Gastroesophageal sphincter (tissue), 4 donors: ENCODE results near the gene MINDY4. TPM values are rescaled to one million over a fixed set of nuclear protein-coding genes. Genes with fewer than 3 reads are reported as not detected.

Experiments used
- ATAC-seq: fragments of 150-250 bp; one replicate; pipeline ENCODE4 v1.9.1; 2016; ENCODE audit warnings: mild to moderate bottlenecking, moderate library complexity
- H3K27ac ChIP-seq, 4 donors: fragments of 200-600 bp; sonication (generic) in 3 of 4; 1 replicate in 3 of 4; 2 replicates in 1 of 4; pipeline ENCODE4 v1.5.1; 2016 to 2019
- H3K27me3 ChIP-seq: fragments of 200-600 bp; sonication (generic); one replicate; pipeline ENCODE4 v1.5.1; 2019
- H3K36me3 ChIP-seq, 2 donors: fragments of 200-600 bp; sonication (generic); one replicate each; pipeline ENCODE4 v1.5.1; 2019; ENCODE audit warnings: control low read depth in 1 of 2
- H3K4me1 ChIP-seq, 3 donors: fragments of 200-600 bp; sonication (generic); 1 replicate in 2 of 3; 2 replicates in 1 of 3; pipeline ENCODE4 v1.5.1; 2016 to 2019; ENCODE audit warnings: control low read depth in 2 of 3
- H3K4me3 ChIP-seq, 2 donors: fragments of 200-600 bp; sonication (generic); one replicate each; pipeline ENCODE4 v1.5.1; 2019; ENCODE audit warnings: mild to moderate bottlenecking in 1 of 2, moderate library complexity in 1 of 2
- H3K9me3 ChIP-seq, 3 donors: fragments of 200-600 bp; sonication (generic); one replicate each; pipeline ENCODE4 v1.5.1; 2017 to 2019; ENCODE audit warnings: control low read depth in 2 of 3
- CTCF ChIP-seq, 4 experiments: fragments of 200-600 bp in 2 of 4; fragments of 450-650 bp in 2 of 4; sonication (generic) in 1 of 4; IDR thresholded peaks; one replicate each; pipeline ENCODE4 v1.5.1; 2017 to 2019; ENCODE audit warnings: antibody characterized with exemption in 4 of 4, mild to moderate bottlenecking in 2 of 4, moderate library complexity in 2 of 4
- EP300 ChIP-seq: sonication (generic); formaldehyde crosslinking; IDR thresholded peaks from one replicate; pipeline ENCODE4 v1.6.1; 2017; ENCODE audit warnings: antibody characterized with exemption, mild to moderate bottlenecking
- POLR2A ChIP-seq, 2 donors: fragments of 450-650 bp; IDR thresholded peaks; one replicate each; pipeline ENCODE4 v1.6.1; 2017; ENCODE audit warnings: antibody characterized with exemption in 2 of 2, mild to moderate bottlenecking in 2 of 2, moderate library complexity in 1 of 2
- POLR2AphosphoS5 ChIP-seq: sonication (generic); formaldehyde crosslinking; IDR thresholded peaks from one replicate; pipeline ENCODE4 v1.6.1; 2017; ENCODE audit warnings: antibody characterized with exemption
- WGBS, 2 donors: methylation state at CpG; one replicate each; pipeline ENCODE4 v1.1.5; 2018; ENCODE audit warnings: low coverage in 1 of 2; 5-methylcytosine and 5-hydroxymethylcytosine counted together
- total RNA-seq, 4 donors: library from RNA; depleted of rRNA; stranded (reverse); fragments of >200 nt; gene quantifications; one replicate each; pipeline ENCODE4 v1.1.0, GENCODE V29; 2016

MINDY4 gene
- total RNA-seq, 4 donors from 2014 or later: 5.6 to 31.8 (median 20.4) TPM

- no peaks in the 10 kb centered on the region for H3K9me3 ChIP-seq
- 94% methylated on average over 5 of the region's 5 CpGs; no CpG with 5 or more reads in 1 of the 2 donors for WGBS, 2 donors
- H3K27ac ChIP-seq: peak overlapping the region in 2 of 4 donors; percentile 88 to 89
- no peaks in the 10 kb centered on the region for H3K27me3 ChIP-seq
- H3K4me1 ChIP-seq: peaks cover 21 to 48% (median 27%) of the 10 kb centered on the region in 3 donors
- no peak for ATAC-seq
- H3K4me3 ChIP-seq: no peak overlapping the region
- H3K36me3 ChIP-seq: no peaks in the 10 kb centered on the region
- no peak for TF ChIP-seq POLR2AphosphoS5
- TF ChIP-seq POLR2A (IDR thresholded peaks at IDR 0.05): no peak
- TF ChIP-seq EP300: no peak
Measured at GRCh38 chr7:30810986-30811385, 39.8 kb downstream of the MINDY4 start.

- H3K4me3 ChIP-seq: no peak overlapping the region
- peak overlapping the region; percentile 88 to 93 (median 90) for H3K27ac ChIP-seq
- TF ChIP-seq CTCF (IDR thresholded peaks at IDR 0.05) (no peak), POLR2AphosphoS5 (no peak), EP300 (no peak), POLR2A (IDR thresholded peaks at IDR 0.05) (no peak)
- peaks cover 34 to 54% (median 39%) of the 10 kb centered on the region in 3 donors for H3K4me1 ChIP-seq
- WGBS, 2 donors: 78 to 100% methylated on average over 2 to 6 of the region's 6 CpGs
- no peaks in the 10 kb centered on the region for H3K9me3 ChIP-seq
- no peaks in the 10 kb centered on the region for H3K36me3 ChIP-seq
- ATAC-seq: no peak
- no peaks in the 10 kb centered on the region for H3K27me3 ChIP-seq
Measured at GRCh38 chr7:30812676-30813075, 41.5 kb downstream of the MINDY4 start.

GRCh38 chr7:30813466-30813865 lies 42.2 kb downstream of the MINDY4 start:
- Histone ChIP-seq H3K9me3 (no peaks in the 10 kb centered on the region), H3K27ac (peak overlapping the region; percentile 88 to 93 (median 90)), H3K4me1 (peaks cover 39 to 62% (median 42%) of the 10 kb centered on the region in 3 donors), H3K4me3 (no peak overlapping the region), H3K27me3 (no peaks in the 10 kb centered on the region), H3K36me3 (no peaks in the 10 kb centered on the region)
- peak; percentile 46 for ATAC-seq
- 23 to 30% methylated on average over 2 to 3 of the region's 4 CpGs for WGBS, 2 donors
- TF ChIP-seq POLR2A (IDR thresholded peaks at IDR 0.05): no peak
- peak; percentile 34 for TF ChIP-seq POLR2AphosphoS5

GRCh38 chr7:30814700-30815387 lies 43.6 kb downstream of the MINDY4 start:
- peaks cover 39 to 68% (median 44%) of the 10 kb centered on the region in 3 donors for H3K4me1 ChIP-seq
- no peaks in the 10 kb centered on the region for H3K9me3 ChIP-seq
- TF ChIP-seq EP300: peak; percentile 35
- TF ChIP-seq POLR2AphosphoS5: peak; percentile 89
- no peak for TF ChIP-seq CTCF (IDR thresholded peaks at IDR 0.05)
- no peak for TF ChIP-seq POLR2A (IDR thresholded peaks at IDR 0.05)
- peak overlapping the region; percentile 88 to 93 (median 90) for H3K27ac ChIP-seq
- WGBS, 2 donors: 16 to 27% methylated on average over 3 to 4 of the region's 4 CpGs
- no peaks in the 10 kb centered on the region for H3K36me3 ChIP-seq
- no peaks in the 10 kb centered on the region for H3K27me3 ChIP-seq
- no peak overlapping the region for H3K4me3 ChIP-seq
- ATAC-seq: peak; percentile 82

GRCh38 chr7:30815388-30815854 lies 44.2 kb downstream of the MINDY4 start:
- Histone ChIP-seq H3K4me1 (peaks cover 39 to 68% (median 44%) of the 10 kb centered on the region in 3 donors), H3K27ac (peak overlapping the region; percentile 88 to 93 (median 90)), H3K4me3 (no peak overlapping the region), H3K27me3 (no peaks in the 10 kb centered on the region), H3K36me3 (no peaks in the 10 kb centered on the region), H3K9me3 (no peaks in the 10 kb centered on the region)
- peak; percentile 63 for ATAC-seq
- 25 to 30% methylated on average over 1 to 3 of the region's 3 CpGs for WGBS, 2 donors
- TF ChIP-seq EP300: no peak
- no peak for TF ChIP-seq POLR2AphosphoS5
- TF ChIP-seq CTCF (IDR thresholded peaks at IDR 0.05): no peak
- no peak for TF ChIP-seq POLR2A (IDR thresholded peaks at IDR 0.05)
